Smooth muscle cell (in vitro differentiated cells): ENCODE measurements around the gene PNMA8B. TPM values are rescaled to one million over a fixed set of nuclear protein-coding genes. Genes with fewer than 3 reads are reported as not detected.

Experiments
- DNase-seq: peaks from one replicate; lab custom pipeline; 2025; ENCODE audit not compliant: unreplicated experiment; lab: John Stamatoyannopoulos, UW
- H2AFZ ChIP-seq: fragments of 200-600 bp; sonication (generic); 2 replicates; pipeline ENCODE4 v1.6.0; 2016; ENCODE audit warnings: antibody characterized with exemption, low read depth, mild to moderate bottlenecking
- H3F3A ChIP-seq: fragments of 200-600 bp; sonication (generic); 2 replicates; pipeline ENCODE4 v1.6.0; 2017; ENCODE audit warnings: antibody characterized with exemption, low read depth
- H3K27ac ChIP-seq: fragments of 200-600 bp; sonication (generic); 2 replicates; pipeline ENCODE4 v1.5.1; 2016; ENCODE audit warnings: low read depth, mild to moderate bottlenecking
- H3K27me3 ChIP-seq: fragments of 200-600 bp; sonication (generic); 2 replicates; pipeline ENCODE4 v1.6.1; 2016; ENCODE audit warnings: low read depth, mild to moderate bottlenecking
- H3K36me3 ChIP-seq: fragments of 200-600 bp; sonication (generic); 2 replicates; pipeline ENCODE4 v1.5.1; 2016; ENCODE audit warnings: low read depth
- H3K4me1 ChIP-seq: fragments of 200-600 bp; sonication (generic); 2 replicates; pipeline ENCODE4 v1.5.1; 2016; ENCODE audit warnings: low read depth
- H3K4me2 ChIP-seq: fragments of 200-600 bp; sonication (generic); 2 replicates; pipeline ENCODE4 v1.6.0; 2016; ENCODE audit warnings: mild to moderate bottlenecking
- H3K4me3 ChIP-seq: fragments of 200-600 bp; sonication (generic); 2 replicates; pipeline ENCODE4 v1.5.1; 2016; ENCODE audit warnings: mild to moderate bottlenecking
- H3K79me2 ChIP-seq: fragments of 200-600 bp; sonication (generic); 2 replicates; pipeline ENCODE4 v1.6.0; 2016; ENCODE audit warnings: low read depth, mild to moderate bottlenecking
- H3K9ac ChIP-seq: fragments of 200-600 bp; sonication (generic); 2 replicates; pipeline ENCODE4 v1.6.0; 2016; ENCODE audit warnings: low read depth
- H3K9me3 ChIP-seq: fragments of 200-600 bp; sonication (generic); replicated peaks from 2 replicates; pipeline ENCODE4 v1.5.1; 2016; ENCODE audit warnings: low read depth
- H4K20me1 ChIP-seq: fragments of 200-600 bp; sonication (generic); 2 replicates; pipeline ENCODE4 v1.6.0; 2016; ENCODE audit warnings: low read depth
- WGBS: methylation state at CpG from one replicate; pipeline ENCODE4 v1.1.7; 2016; ENCODE audit warnings: low lambda C conversion rate; 5-methylcytosine and 5-hydroxymethylcytosine counted together
- polyA plus RNA-seq: library from polyadenylated mRNA; unstranded; fragments of >200 nt; fragmentation: Nextera tagmentation; extraction: Ambion mirVana; gene quantifications from 2 replicates; pipeline ENCODE4 v1.2.1, GENCODE V29; 2016
- total RNA-seq: library from RNA; depleted of rRNA; stranded (reverse); fragments of >200 nt; gene quantifications from 2 replicates; pipeline ENCODE4 v1.2.3, GENCODE V29; 2014
- TF ChIP-seq, protein P1 (sequence below): fragments of 200-600 bp; sonication (generic); IDR thresholded peaks from 2 replicates; pipeline ENCODE4 v1.5.1; 2017; ENCODE audit warnings: borderline replicate concordance, mild to moderate bottlenecking, antibody characterized with exemption; ENCODE audit not compliant: insufficient read depth, poor library complexity, severe bottlenecking

The PNMA8B gene
- total and polyA plus RNA-seq, 2 experiments from 2014 or later, result 1.0 to 1.2 TPM

DNA sequence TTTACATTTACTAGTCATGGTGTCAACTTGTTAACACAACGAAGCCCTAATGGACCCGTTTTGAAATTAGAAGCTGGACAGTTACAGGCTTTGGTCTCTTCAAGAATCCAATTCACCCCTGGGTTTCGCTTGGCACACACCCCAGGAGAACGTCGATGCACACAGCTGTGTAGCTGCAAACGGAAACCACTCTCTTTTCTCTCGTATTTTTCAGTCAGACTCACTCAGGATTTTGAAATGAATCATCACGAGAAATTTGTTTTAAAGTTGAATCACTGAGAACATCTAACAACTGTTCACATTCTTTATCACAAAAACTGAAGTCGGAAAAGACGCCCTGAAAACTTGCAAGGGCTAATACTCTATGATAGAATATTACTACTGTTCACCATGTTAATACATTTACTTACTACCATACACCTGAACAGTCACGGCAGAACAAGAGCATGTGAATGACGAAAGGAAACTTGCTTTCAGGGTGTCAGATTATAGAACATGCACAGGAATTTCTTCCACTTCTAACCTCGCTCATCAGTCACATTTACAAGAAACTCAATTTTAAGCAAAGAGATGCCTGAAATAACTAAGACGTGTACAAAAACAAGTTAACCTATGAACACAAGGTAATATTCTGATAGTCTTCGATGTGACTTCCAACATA is 29.0 kb downstream of the PNMA8B start:
- Histone ChIP-seq H3K27me3 (no peaks in the 10 kb centered on the region), H2AFZ (no peak overlapping the region), H3F3A (no peaks in the 10 kb centered on the region), H3K9ac (no peak overlapping the region), H3K4me1 (peaks cover 11% of the 10 kb centered on the region), H3K9me3 (no peaks in the 10 kb centered on the region), H3K4me2 (peak overlapping the region; percentile 39), H3K79me2 (no peaks in the 10 kb centered on the region), H4K20me1 (no peaks in the 10 kb centered on the region), H3K36me3 (no peaks in the 10 kb centered on the region), H3K4me3 (no peak overlapping the region), H3K27ac (no peak overlapping the region)
- DNase-seq, result no peak
- TF ChIP-seq, protein P1, sequence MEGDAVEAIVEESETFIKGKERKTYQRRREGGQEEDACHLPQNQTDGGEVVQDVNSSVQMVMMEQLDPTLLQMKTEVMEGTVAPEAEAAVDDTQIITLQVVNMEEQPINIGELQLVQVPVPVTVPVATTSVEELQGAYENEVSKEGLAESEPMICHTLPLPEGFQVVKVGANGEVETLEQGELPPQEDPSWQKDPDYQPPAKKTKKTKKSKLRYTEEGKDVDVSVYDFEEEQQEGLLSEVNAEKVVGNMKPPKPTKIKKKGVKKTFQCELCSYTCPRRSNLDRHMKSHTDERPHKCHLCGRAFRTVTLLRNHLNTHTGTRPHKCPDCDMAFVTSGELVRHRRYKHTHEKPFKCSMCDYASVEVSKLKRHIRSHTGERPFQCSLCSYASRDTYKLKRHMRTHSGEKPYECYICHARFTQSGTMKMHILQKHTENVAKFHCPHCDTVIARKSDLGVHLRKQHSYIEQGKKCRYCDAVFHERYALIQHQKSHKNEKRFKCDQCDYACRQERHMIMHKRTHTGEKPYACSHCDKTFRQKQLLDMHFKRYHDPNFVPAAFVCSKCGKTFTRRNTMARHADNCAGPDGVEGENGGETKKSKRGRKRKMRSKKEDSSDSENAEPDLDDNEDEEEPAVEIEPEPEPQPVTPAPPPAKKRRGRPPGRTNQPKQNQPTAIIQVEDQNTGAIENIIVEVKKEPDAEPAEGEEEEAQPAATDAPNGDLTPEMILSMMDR, result no peak
- WGBS, result 72% methylated on average over 15 of the region's 15 CpGs

DNA sequence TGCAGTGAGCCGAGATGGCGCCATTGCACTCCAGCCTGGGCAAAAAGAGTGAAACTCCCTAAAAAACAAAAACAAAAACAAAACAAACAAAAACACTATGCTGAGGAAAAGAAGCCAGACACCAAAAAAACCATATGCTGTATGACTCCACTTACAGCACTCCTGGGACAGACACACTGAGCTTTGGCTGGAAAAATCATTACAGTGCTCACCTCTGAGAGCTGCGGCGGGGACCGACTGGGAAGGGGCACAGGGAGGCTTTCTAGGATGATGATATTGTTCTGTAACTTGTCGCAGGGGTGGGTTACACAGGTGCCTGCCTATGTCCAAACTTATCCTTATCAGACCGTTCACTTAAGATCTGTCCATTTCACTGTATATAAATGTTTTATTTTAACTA is 32.2 kb downstream of the PNMA8B start:
- H3K9ac ChIP-seq, result no peak overlapping the region
- no peaks in the 10 kb centered on the region for H3K9me3 ChIP-seq
- 96% methylated on average over 7 of the region's 7 CpGs for WGBS
- H3K4me1 ChIP-seq, result no peaks in the 10 kb centered on the region
- no peaks in the 10 kb centered on the region for H3K36me3 ChIP-seq
- H3K4me2 ChIP-seq, result no peak overlapping the region
- no peaks in the 10 kb centered on the region for H4K20me1 ChIP-seq
- H3F3A ChIP-seq, result no peaks in the 10 kb centered on the region
- H3K27me3 ChIP-seq, result no peaks in the 10 kb centered on the region
- H3K27ac ChIP-seq, result no peak overlapping the region
- TF ChIP-seq, protein P1, result no peak
- no peak overlapping the region for H2AFZ ChIP-seq
- DNase-seq, result no peak
- H3K79me2 ChIP-seq, result no peaks in the 10 kb centered on the region
- no peak overlapping the region for H3K4me3 ChIP-seq

DNA sequence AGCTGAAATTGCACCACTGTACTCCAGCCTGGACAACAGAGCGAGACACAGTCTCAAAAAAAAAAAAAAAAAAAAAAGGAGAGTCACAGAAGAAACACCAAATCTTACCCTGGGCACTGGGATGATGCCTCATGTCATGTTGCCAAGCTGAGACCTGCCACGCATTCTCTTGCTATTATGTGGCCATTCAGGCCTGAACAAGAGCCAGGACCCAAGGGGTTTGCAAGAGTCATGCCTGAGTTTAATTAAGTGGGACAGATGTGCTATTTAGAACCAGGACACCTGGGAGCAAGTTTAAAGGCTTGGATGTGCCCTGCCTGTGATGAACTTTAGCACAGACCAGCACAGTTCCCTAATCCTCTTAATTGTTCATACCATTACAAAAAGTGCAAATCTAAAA is 34.1 kb downstream of the PNMA8B start:
- DNase-seq, result no peak
- Histone ChIP-seq H3K27ac (no peak overlapping the region), H2AFZ (no peak overlapping the region), H3K4me2 (no peak overlapping the region), H3K79me2 (no peaks in the 10 kb centered on the region), H3F3A (no peaks in the 10 kb centered on the region), H3K9me3 (no peaks in the 10 kb centered on the region), H3K27me3 (no peaks in the 10 kb centered on the region), H3K4me1 (no peaks in the 10 kb centered on the region), H3K9ac (no peak overlapping the region), H4K20me1 (no peaks in the 10 kb centered on the region), H3K36me3 (no peaks in the 10 kb centered on the region), H3K4me3 (no peak overlapping the region)
- TF ChIP-seq, protein P1, result no peak
- WGBS, result 93% methylated on average over 2 of the region's 2 CpGs

DNA sequence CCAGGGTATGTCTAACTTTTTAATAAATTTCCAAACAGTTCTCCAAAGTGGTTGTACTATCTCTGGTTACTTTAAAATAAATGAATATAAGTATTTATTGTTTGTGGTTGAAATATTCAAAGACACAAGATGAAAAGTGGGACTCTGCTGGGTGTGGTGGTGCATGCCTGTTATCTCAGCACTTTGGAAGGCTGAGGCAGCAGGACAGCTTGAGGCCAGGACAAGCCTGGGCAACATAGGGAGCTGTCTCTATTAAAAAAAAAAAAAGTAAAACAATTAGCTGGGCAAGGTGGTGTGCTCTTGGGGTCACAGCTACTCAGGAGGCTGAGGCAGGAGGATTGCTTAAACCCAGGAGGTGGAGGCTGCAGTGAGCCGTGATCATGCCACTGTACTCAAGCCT is 34.7 kb downstream of the PNMA8B start:
- Histone ChIP-seq H4K20me1 (no peaks in the 10 kb centered on the region), H3F3A (no peaks in the 10 kb centered on the region), H3K36me3 (no peaks in the 10 kb centered on the region), H3K4me2 (no peak overlapping the region), H3K27ac (no peak overlapping the region), H3K9ac (no peak overlapping the region), H3K4me3 (no peak overlapping the region), H3K79me2 (no peaks in the 10 kb centered on the region), H3K27me3 (no peaks in the 10 kb centered on the region), H3K9me3 (no peaks in the 10 kb centered on the region), H2AFZ (no peak overlapping the region), H3K4me1 (no peaks in the 10 kb centered on the region)
- 95% methylated on average over 1 of the region's 1 CpG for WGBS
- DNase-seq, result no peak
- TF ChIP-seq, protein P1, result no peak
